HEK293 (cell line): ENCODE measurements around the gene TBC1D22A.

Experiments
- ZNF174 ChIP-seq: fragments of 450-650 bp; formaldehyde crosslinking; IDR thresholded peaks from 2 replicates; pipeline ENCODE4 v1.5.0; 2017; ENCODE audit warnings: missing biosample characterization, mild to moderate bottlenecking, missing genetic modification characterization
- ZNF184 ChIP-seq: fragments of 450-650 bp; IDR thresholded peaks from 2 replicates; pipeline ENCODE4 v1.5.1; 2018; ENCODE audit warnings: missing biosample characterization, mild to moderate bottlenecking, missing genetic modification characterization
- ZNF23 ChIP-seq: fragments of 450-650 bp; formaldehyde crosslinking; IDR thresholded peaks from 2 replicates; pipeline ENCODE4 v1.5.1; 2016; ENCODE audit warnings: missing biosample characterization, missing genetic modification characterization, borderline replicate concordance
- ZNF24 ChIP-seq: fragments of 450-650 bp; formaldehyde crosslinking; IDR thresholded peaks from 2 replicates; pipeline ENCODE4 v1.5.1; 2016; ENCODE audit warnings: missing biosample characterization, missing genetic modification characterization
- ZNF362 ChIP-seq: fragments of 450-650 bp; formaldehyde crosslinking; IDR thresholded peaks from 2 replicates; pipeline ENCODE4 v1.5.1; 2016; ENCODE audit warnings: missing biosample characterization, missing genetic modification characterization
- ZNF558 ChIP-seq: fragments of 450-650 bp; formaldehyde crosslinking; IDR thresholded peaks from 2 replicates; pipeline ENCODE4 v1.5.1; 2016; ENCODE audit warnings: missing biosample characterization, missing genetic modification characterization

DNA sequence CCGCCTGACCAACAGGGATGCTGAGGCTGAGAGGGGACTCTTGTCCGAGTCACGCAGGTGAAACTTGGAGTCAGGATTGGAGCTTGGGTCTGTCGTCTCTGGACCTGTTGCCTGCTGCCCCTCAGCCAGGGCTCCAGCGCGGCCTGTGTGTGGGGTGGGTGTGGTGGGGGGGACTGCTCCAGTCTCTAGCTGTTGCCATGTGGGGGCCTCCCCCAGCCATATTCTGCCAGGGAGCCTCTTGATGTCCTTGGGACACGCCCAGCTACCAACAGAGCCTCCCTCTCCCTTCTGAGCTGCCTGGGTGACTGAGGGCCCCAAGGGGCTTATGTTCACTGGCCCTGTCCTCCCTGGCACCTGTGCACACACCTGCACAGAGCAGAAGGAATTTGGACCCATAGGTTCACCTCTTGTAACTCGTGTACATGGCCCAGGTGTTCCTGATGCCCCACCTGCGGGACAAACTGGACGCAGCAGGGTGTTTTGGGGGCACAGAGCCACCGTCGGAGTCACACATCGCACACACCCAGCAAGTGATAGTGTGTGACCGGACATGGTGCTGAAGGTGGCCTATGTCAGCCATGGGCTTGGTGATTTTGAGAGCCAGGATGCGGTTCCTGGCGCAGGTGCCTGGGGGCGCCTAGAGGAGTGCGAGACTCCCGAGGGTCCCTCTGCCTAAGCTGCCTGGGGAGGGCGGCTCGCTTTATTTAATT is 252.3 kb downstream of the TBC1D22A start:
- TF ChIP-seq ZNF362 (tag by site-specific recombination) (no peak), ZNF184 (tag by site-specific recombination) (no peak), ZNF174 (tag by site-specific recombination) (no peak), ZNF23 (tag by site-specific recombination) (no peak), ZNF24 (tag by site-specific recombination) (no peak), ZNF558 (tag by site-specific recombination) (no peak)
